Heart left ventricle (tissue), 16 donors: Measurements from ENCODE around the gene LRRC53. TPM values are rescaled to one million over a fixed set of nuclear protein-coding genes. Genes with fewer than 3 reads are reported as not detected.

Source experiments
- ATAC-seq, 4 donors: fragments of 200-7000 bp; cut with Tn5 transposase; one replicate each; pipeline ENCODE4 v1.9.1; 2020 to 2022; ENCODE audit warnings: moderate library complexity in 4 of 4, mild to moderate bottlenecking in 3 of 4, moderate number of reproducible peaks in 1 of 4
- DNase-seq, 5 donors: peaks; one replicate each; pipeline ENCODE4 v3.0.0-alpha.2; 2020
- H3K27ac ChIP-seq, 12 donors: fragments of 200-600 bp; sonication (generic) in 4 of 12; one replicate each; pipeline versions ENCODE4 v1.5.0 to v1.8.0; 2016 to 2022; ENCODE audit warnings: mild to moderate bottlenecking in 2 of 12
- H3K27me3 ChIP-seq, 9 donors: fragments of 200-600 bp; sonication (generic) in 2 of 9; one replicate each; pipeline versions ENCODE4 v1.5.1 to v1.8.0; 2016 to 2022; ENCODE audit warnings: mild to moderate bottlenecking in 3 of 9
- H3K36me3 ChIP-seq, 9 donors: fragments of 200-600 bp; sonication (generic) in 2 of 9; one replicate each; pipeline versions ENCODE4 v1.5.0 to v1.8.0; 2018 to 2022; ENCODE audit warnings: mild to moderate bottlenecking in 2 of 9
- H3K4me1 ChIP-seq, 12 donors: fragments of 200-600 bp; sonication (generic) in 4 of 12; one replicate each; pipeline versions ENCODE4 v1.5.0 to v1.8.0; 2016 to 2022; ENCODE audit warnings: mild to moderate bottlenecking in 3 of 12
- H3K4me3 ChIP-seq, 12 donors: fragments of 200-600 bp; sonication (generic) in 4 of 12; one replicate each; pipeline versions ENCODE4 v1.5.0 to v1.8.0; 2017 to 2022; ENCODE audit warnings: mild to moderate bottlenecking in 9 of 12, moderate library complexity in 4 of 12
- H3K9me3 ChIP-seq, 12 donors: fragments of 200-600 bp; sonication (generic) in 4 of 12; one replicate each; pipeline versions ENCODE4 v1.5.0 to v1.8.0; 2016 to 2022; ENCODE audit warnings: mild to moderate bottlenecking in 1 of 12
- CTCF ChIP-seq, 12 donors: fragments of 200-600 bp; sonication (generic) in 4 of 12; IDR thresholded peaks; one replicate each; pipeline versions ENCODE4 v1.5.0 to v1.8.0; 2018 to 2022; ENCODE audit warnings: antibody characterized with exemption in 12 of 12, mild to moderate bottlenecking in 5 of 12
- POLR2A ChIP-seq, 2 donors: fragments of 450-650 bp; IDR thresholded peaks; one replicate each; pipeline ENCODE4 v1.6.1; 2017; ENCODE audit warnings: antibody characterized with exemption in 2 of 2, mild to moderate bottlenecking in 2 of 2, moderate library complexity in 2 of 2
- WGBS, 4 donors: extraction: QIAGEN DNeasy Blood & Tissue Kit in 2 of 4; methylation state at CpG; one replicate each; pipeline versions ENCODE4 v1.1.5 to v1.1.7; 2013 to 2018; 5-methylcytosine and 5-hydroxymethylcytosine counted together
- intact Hi-C, 10 donors: fragments of 100-400 bp; cut with DNase I; formaldehyde crosslinking; loops; one replicate each; pipeline versions ENCODE4 v1.11.1 to v1.14.2; 2022
- polyA plus RNA-seq, 2 donors: library from polyadenylated mRNA; stranded (reverse); fragments of 200-250 nt; gene quantifications; one replicate each; pipeline ENCODE4 v1.2.3, GENCODE V29; 2013
- total RNA-seq, 9 donors: library from RNA; depleted of rRNA in 2 of 9; stranded (reverse); fragments of >200 nt in 2 of 9; fragmentation: NEBNext Ultra II Directional in 3 of 9; extraction: Animal tissue kit (Norgen Biotek cat#: 25700) in 3 of 9; gene quantifications; one replicate each; pipeline versions ENCODE4 v1.1.0 to v1.2.4, GENCODE V29; 2016 to 2023
- donor health status: ischemic (EF 13 %, LVEDD 7.1; RV severe dilation, severe dysfunction).
- donor health status: healthy with polysubstance abuse.
- donor health status: DM: no; HTN: yes; CAD: no.
- donor health status: DM: no; HTN: no; CAD: no.
- donor health status: ischemic (EF 25% LVEDD 6.9; RV normal size, moderate dysfunction).
- donor health status: ischemic (EF 25% LVEDD 5.7; RV mildly dilated, moderate dysfunction).
- donor health status: healthy.
- donor health status: DM: yes; HTN: yes; CAD: no.
- donor health status: ischemic (EF 35%, LVEDD 5.7; RV mildly dilated, moderate dysfunction).
- donor health status: nonischemic (EF 11% LVEDD 7.7; RV severe dilation, severe dysfunction).
- donor health status: DM: yes; HTN: yes; CAD: no.
- donor health status: PGD.
- donor health status: ischemic (EF 29% LVEDD 5.4; RV normal size, mild dysfunction).
- donor health status: nonischemic (EF 23%, LVEDD 6.1; RV moderate dilation, normal function).

LRRC53 gene
- total and polyA plus RNA-seq, 11 donors: 0.04 to 0.09 (median 0.06) TPM; not detected in 8

DNA sequence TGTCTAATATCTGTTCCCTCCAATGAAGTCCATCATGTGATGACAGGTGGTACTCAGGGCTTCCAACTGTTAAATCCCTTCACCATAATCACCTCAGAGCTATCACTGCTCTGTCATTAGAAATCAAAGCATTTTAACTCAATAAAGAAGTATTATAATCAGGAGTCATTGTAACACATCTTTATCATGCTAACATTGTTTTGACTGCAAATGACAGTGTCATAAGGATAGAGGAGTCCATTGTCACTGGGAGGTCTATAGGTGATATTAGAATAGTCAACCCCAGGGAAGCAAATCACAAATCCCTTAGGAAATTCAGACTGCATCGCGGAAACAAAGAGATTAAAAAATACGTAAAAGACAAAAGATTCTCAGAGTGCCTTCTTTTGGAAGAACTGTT, 30.8 kb downstream of the LRRC53 start:
- no peak for TF ChIP-seq CTCF (IDR thresholded peaks at IDR 0.05)
- TF ChIP-seq POLR2A (IDR thresholded peaks at IDR 0.05): no peak

GRCh38 chr1:74480068-74480467, 32.3 kb downstream of the LRRC53 start:
- intact Hi-C loops: loop anchor here in 1 of 10 donors (10.0 kb wide), 1 partner anchor 475 kb away; no protein-coding TSS in a partner anchor
- WGBS, 4 donors: 61 to 69% (median 64%) methylated on average over 6 of the region's 6 CpGs
- Histone ChIP-seq H3K27me3 (no peaks in the 10 kb centered on the region), H3K27ac (no peak overlapping the region), H3K36me3 (no peaks in the 10 kb centered on the region), H3K4me3 (no peak overlapping the region), H3K4me1 (peaks cover 0 to 12% (median 0%) of the 10 kb centered on the region in 12 donors), H3K9me3 (no peaks in the 10 kb centered on the region)
- no peak for DNase-seq
- ATAC-seq: peak in 2 of 4 donors; percentile 20 to 34
- TF ChIP-seq POLR2A (IDR thresholded peaks at IDR 0.05) (no peak), CTCF (IDR thresholded peaks at IDR 0.05) (no peak)

More for the DNA sequence above, 30.8 kb downstream of the LRRC53 start:
- Histone ChIP-seq H3K36me3 (no peaks in the 10 kb centered on the region), H3K27me3 (no peaks in the 10 kb centered on the region), H3K9me3 (no peaks in the 10 kb centered on the region), H3K27ac (no peak overlapping the region), H3K4me1 (peaks cover 0 to 15% (median 0%) of the 10 kb centered on the region in 12 donors), H3K4me3 (no peak overlapping the region)
- 79 to 89% (median 85%) methylated on average over 3 of the region's 3 CpGs for WGBS, 4 donors
- DNase-seq: no peak
- intact Hi-C loops: loop anchor here in 1 of 10 donors (10.0 kb wide), 1 partner anchor 477 kb away; no protein-coding TSS in a partner anchor
- ATAC-seq: no peak

- DNase-seq (no peak), ATAC-seq (no peak)
- intact Hi-C loops: no loop called here
- no peak overlapping the region for H3K4me3 ChIP-seq
- no peaks in the 10 kb centered on the region for H3K36me3 ChIP-seq
- no peaks in the 10 kb centered on the region for H3K9me3 ChIP-seq
- WGBS, 4 donors: 77 to 85% (median 82%) methylated on average over 2 of the region's 2 CpGs
- no peaks in the 10 kb centered on the region for H3K27me3 ChIP-seq
- H3K27ac ChIP-seq: no peak overlapping the region
- peaks cover 0 to 12% (median 0%) of the 10 kb centered on the region in 12 donors for H3K4me1 ChIP-seq
- TF ChIP-seq CTCF (IDR thresholded peaks at IDR 0.05) (no peak), POLR2A (IDR thresholded peaks at IDR 0.05) (no peak)
These were observed 33.4 kb downstream of the LRRC53 start for GRCh38 chr1:74478979-74479378.

- 65 to 78% (median 74%) methylated on average over 6 of the region's 6 CpGs for WGBS, 4 donors
- intact Hi-C loops: loop anchor here in 1 of 10 donors (5.0 kb wide), 1 partner anchor 277 kb away; the partner anchor contains the start of genes FPGT and LRRIQ3
- peak in 1 of 4 donors; percentile 10 for ATAC-seq
These were observed 37.8 kb downstream of the LRRC53 start for GRCh38 chr1:74474585-74474984.

More at GRCh38 chr1:74474585-74474984, 37.8 kb downstream of the LRRC53 start:
- no peak for DNase-seq
- H3K27me3 ChIP-seq: no peaks in the 10 kb centered on the region
- H3K4me3 ChIP-seq: no peak overlapping the region
- H3K4me1 ChIP-seq: peaks cover 0 to 31% (median 19%) of the 10 kb centered on the region in 12 donors
- no peaks in the 10 kb centered on the region for H3K36me3 ChIP-seq
- H3K9me3 ChIP-seq: no peaks in the 10 kb centered on the region
- TF ChIP-seq POLR2A (IDR thresholded peaks at IDR 0.05) (no peak), CTCF (IDR thresholded peaks at IDR 0.05) (no peak)
- H3K27ac ChIP-seq: no peak overlapping the region
